Femur (tissue), 1 donor: Measurements from ENCODE around the gene COL4A1.
"Not testable (repeated sequence)": the region's sequence is repeated elsewhere in the genome, so short reads cannot be mapped to it uniquely, and the experiment has no call there.

Source experiments
- DNase-seq: peaks from one replicate; pipeline ENCODE4 v3.0.0-alpha.2; 2017

Gene COL4A1

GRCh38 chr13:110323172-110323891 lies 16.4 kb upstream of the COL4A1 start:
- peak; percentile 60 for DNase-seq

GRCh38 chr13:110322828-110323171 lies 15.8 kb upstream of the COL4A1 start:
- DNase-seq: peak; percentile 17

- DNase-seq: peak; percentile 26
These were observed 15.3 kb upstream of the COL4A1 start for GRCh38 chr13:110322126-110322827.

- DNase-seq: peak; percentile 2
These were observed 14.6 kb upstream of the COL4A1 start for GRCh38 chr13:110321573-110321972.

- no peak for DNase-seq
These were observed 13.7 kb upstream of the COL4A1 start for GRCh38 chr13:110320645-110321044.

- DNase-seq: peak; percentile 29
These were observed 13.0 kb upstream of the COL4A1 start for GRCh38 chr13:110319774-110320509.

- DNase-seq: no peak
These were observed 12.4 kb upstream of the COL4A1 start for GRCh38 chr13:110319397-110319773.

GRCh38 chr13:110318920-110319319 lies 12.0 kb upstream of the COL4A1 start:
- peak; percentile 6 for DNase-seq

- DNase-seq: peak; percentile 10
These were observed 10.7 kb upstream of the COL4A1 start for GRCh38 chr13:110317496-110318195.

GRCh38 chr13:110317093-110317492 lies 10.1 kb upstream of the COL4A1 start:
- peak; percentile 6 for DNase-seq

- peak; percentile 6 for DNase-seq
These were observed 9.2 kb upstream of the COL4A1 start for GRCh38 chr13:110316196-110316595.

- peak; percentile 13 for DNase-seq
These were observed 7.7 kb upstream of the COL4A1 start for GRCh38 chr13:110314516-110315245.

GRCh38 chr13:110313733-110314132 lies 6.8 kb upstream of the COL4A1 start:
- peak; percentile 5 for DNase-seq

GRCh38 chr13:110313261-110313660 lies 6.3 kb upstream of the COL4A1 start:
- not testable (repeated sequence) for DNase-seq

GRCh38 chr13:110312339-110313031 lies 5.5 kb upstream of the COL4A1 start:
- DNase-seq: peak; percentile 10

GRCh38 chr13:110311443-110312338 lies 4.7 kb upstream of the COL4A1 start:
- peak; percentile 16 for DNase-seq

- peak; percentile 12 for DNase-seq
These were observed 3.8 kb upstream of the COL4A1 start for GRCh38 chr13:110310541-110311442.

GRCh38 chr13:110309661-110310524 lies 2.9 kb upstream of the COL4A1 start:
- DNase-seq: peak; percentile 8
